Gastrocnemius medialis (tissue), 4 donors: ENCODE data around the gene SNX14. TPM values are rescaled to one million over a fixed set of nuclear protein-coding genes. Genes with fewer than 3 reads are reported as not detected.
"Not testable (repeated sequence)": the region's sequence is repeated elsewhere in the genome, so short reads cannot be mapped to it uniquely, and the experiment has no call there.

ENCODE experiments used
- ATAC-seq, 2 donors: fragments of 150-250 bp; one replicate each; pipeline ENCODE4 v1.9.1; 2016
- DNase-seq, 2 donors: peaks; one replicate each; pipeline ENCODE4 v3.0.0-alpha.2; 2019
- H3K27ac ChIP-seq, 4 donors: fragments of 200-600 bp; sonication (generic); 1 replicate in 1 of 4; 2 replicates in 3 of 4; pipeline ENCODE4 v1.5.1; 2016 to 2018; ENCODE audit warnings: mild to moderate bottlenecking in 2 of 4, moderate library complexity in 1 of 4
- H3K27me3 ChIP-seq, 3 donors: fragments of 200-600 bp; sonication (generic) in 2 of 3; 1 replicate in 1 of 3; 2 replicates in 2 of 3; pipeline versions ENCODE4 v1.5.1 to v1.6.0; 2016 to 2019; ENCODE audit warnings: mild to moderate bottlenecking in 1 of 3, moderate library complexity in 1 of 3
- H3K36me3 ChIP-seq, 2 donors: fragments of 200-600 bp; sonication (generic) in 1 of 2; one replicate each; pipeline ENCODE4 v1.5.1; 2017 to 2018
- H3K4me1 ChIP-seq, 2 donors: fragments of 200-600 bp; sonication (generic) in 1 of 2; one replicate each; pipeline ENCODE4 v1.5.1; 2016 to 2017; ENCODE audit warnings: mild to moderate bottlenecking in 2 of 2
- H3K4me3 ChIP-seq, 4 donors: fragments of 200-600 bp; sonication (generic) in 3 of 4; 1 replicate in 1 of 4; 2 replicates in 3 of 4; pipeline ENCODE4 v1.5.1; 2016 to 2019; ENCODE audit warnings: mild to moderate bottlenecking in 2 of 4
- H3K9me3 ChIP-seq, 3 donors: fragments of 200-600 bp; sonication (generic) in 2 of 3; 1 replicate in 1 of 3; 2 replicates in 2 of 3; pipeline ENCODE4 v1.5.1; 2016 to 2019
- POLR2A ChIP-seq, 2 donors: fragments of 450-650 bp; IDR thresholded peaks; one replicate each; pipeline ENCODE4 v1.6.1; 2017; ENCODE audit warnings: antibody characterized with exemption in 2 of 2, mild to moderate bottlenecking in 2 of 2, moderate library complexity in 2 of 2
- in situ Hi-C, 4 donors: fragments of 200-750 bp; cut with MboI; loops; one replicate each; pipeline versions ENCODE4 v1.15.0 to v1.8.0; 2017; ENCODE audit warnings: low sequenced_read_pairs in 4 of 4
- intact Hi-C: fragments of 100-400 bp; cut with DNase I; formaldehyde crosslinking; loops from one replicate; pipeline ENCODE4 v1.15.1; 2023; ENCODE audit warnings: low total_unique reads
- total RNA-seq, 4 donors: library from RNA; depleted of rRNA; stranded (reverse); fragments of >200 nt; gene quantifications; one replicate each; pipeline versions ENCODE4 v1.1.0 to v1.2.3, GENCODE V29; 2016
- TF ChIP-seq, protein P1 (sequence below), 5 experiments: fragments of 450-650 bp in 3 of 5; fragments of 200-600 bp in 2 of 5; sonication (generic) in 2 of 5; IDR thresholded peaks in 4 of 5; conservative IDR thresholded peaks in 1 of 5; 1 replicate in 4 of 5; 2 replicates in 1 of 5; pipeline ENCODE4 v1.5.1; 2016 to 2019; ENCODE audit warnings: antibody characterized with exemption in 5 of 5, mild to moderate bottlenecking in 3 of 5, moderate library complexity in 3 of 5

Gene SNX14
- total RNA-seq, 4 donors from 2014 or later: 16.0 to 38.5 (median 24.7) TPM

- no peak for TF ChIP-seq POLR2A (IDR thresholded peaks at IDR 0.05)
- TF ChIP-seq, protein P1, sequence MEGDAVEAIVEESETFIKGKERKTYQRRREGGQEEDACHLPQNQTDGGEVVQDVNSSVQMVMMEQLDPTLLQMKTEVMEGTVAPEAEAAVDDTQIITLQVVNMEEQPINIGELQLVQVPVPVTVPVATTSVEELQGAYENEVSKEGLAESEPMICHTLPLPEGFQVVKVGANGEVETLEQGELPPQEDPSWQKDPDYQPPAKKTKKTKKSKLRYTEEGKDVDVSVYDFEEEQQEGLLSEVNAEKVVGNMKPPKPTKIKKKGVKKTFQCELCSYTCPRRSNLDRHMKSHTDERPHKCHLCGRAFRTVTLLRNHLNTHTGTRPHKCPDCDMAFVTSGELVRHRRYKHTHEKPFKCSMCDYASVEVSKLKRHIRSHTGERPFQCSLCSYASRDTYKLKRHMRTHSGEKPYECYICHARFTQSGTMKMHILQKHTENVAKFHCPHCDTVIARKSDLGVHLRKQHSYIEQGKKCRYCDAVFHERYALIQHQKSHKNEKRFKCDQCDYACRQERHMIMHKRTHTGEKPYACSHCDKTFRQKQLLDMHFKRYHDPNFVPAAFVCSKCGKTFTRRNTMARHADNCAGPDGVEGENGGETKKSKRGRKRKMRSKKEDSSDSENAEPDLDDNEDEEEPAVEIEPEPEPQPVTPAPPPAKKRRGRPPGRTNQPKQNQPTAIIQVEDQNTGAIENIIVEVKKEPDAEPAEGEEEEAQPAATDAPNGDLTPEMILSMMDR (IDR thresholded peaks at IDR 0.05 in 4 of 5, conservative IDR thresholded peaks at IDR 0.05 in 1 of 5): no peak
- intact Hi-C loops (no loop called here), in situ Hi-C loops (no loop called here)
- Histone ChIP-seq H3K36me3 (peaks cover 0 to 17% of the 10 kb centered on the region in 2 donors), H3K4me3 (no peak overlapping the region), H3K9me3 (no peaks in the 10 kb centered on the region), H3K4me1 (peaks cover 48 to 52% of the 10 kb centered on the region in 2 donors), H3K27ac (no peak overlapping the region), H3K27me3 (no peaks in the 10 kb centered on the region)
- DNase-seq (no peak), ATAC-seq (peak in 1 of 2 donors; percentile 35)
These were observed 18.6 kb downstream of the SNX14 start for GRCh38 chr6:85574932-85575598.

GRCh38 chr6:85569323-85569722, 24.3 kb downstream of the SNX14 start:
- H3K9me3 ChIP-seq: no peaks in the 10 kb centered on the region
- H3K4me3 ChIP-seq: no peak overlapping the region
- ATAC-seq (no peak), DNase-seq (no peak)
- in situ Hi-C loops (no loop called here), intact Hi-C loops (no loop called here)
- no peaks in the 10 kb centered on the region for H3K4me1 ChIP-seq
- H3K36me3 ChIP-seq: peaks cover 0 to 43% of the 10 kb centered on the region in 2 donors
- H3K27me3 ChIP-seq: no peaks in the 10 kb centered on the region
- TF ChIP-seq, protein P1 (IDR thresholded peaks at IDR 0.05 in 4 of 5, conservative IDR thresholded peaks at IDR 0.05 in 1 of 5): no peak
- TF ChIP-seq POLR2A (IDR thresholded peaks at IDR 0.05): no peak
- no peak overlapping the region for H3K27ac ChIP-seq

- TF ChIP-seq, protein P1 (IDR thresholded peaks at IDR 0.05 in 4 of 5, conservative IDR thresholded peaks at IDR 0.05 in 1 of 5): no peak
- no peak for TF ChIP-seq POLR2A (IDR thresholded peaks at IDR 0.05)
These were observed 25.2 kb downstream of the SNX14 start for GRCh38 chr6:85568411-85568810.

GRCh38 chr6:85565736-85566135, 27.9 kb downstream of the SNX14 start:
- Histone ChIP-seq H3K9me3 (no peaks in the 10 kb centered on the region), H3K27me3 (no peaks in the 10 kb centered on the region), H3K36me3 (peaks cover 0 to 48% of the 10 kb centered on the region in 2 donors), H3K27ac (no peak overlapping the region), H3K4me3 (no peak overlapping the region), H3K4me1 (no peaks in the 10 kb centered on the region)
- TF ChIP-seq, protein P1 (IDR thresholded peaks at IDR 0.05 in 4 of 5, conservative IDR thresholded peaks at IDR 0.05 in 1 of 5): no peak
- TF ChIP-seq POLR2A (IDR thresholded peaks at IDR 0.05): no peak
- DNase-seq (no peak), ATAC-seq (no peak)
- in situ Hi-C loops: no loop called here
- intact Hi-C loops: no loop called here

More at GRCh38 chr6:85568411-85568810, 25.2 kb downstream of the SNX14 start:
- Histone ChIP-seq H3K4me3 (no peak overlapping the region), H3K27ac (no peak overlapping the region), H3K9me3 (no peaks in the 10 kb centered on the region), H3K27me3 (no peaks in the 10 kb centered on the region), H3K36me3 (peaks cover 0 to 49% of the 10 kb centered on the region in 2 donors), H3K4me1 (no peaks in the 10 kb centered on the region)
- intact Hi-C loops (no loop called here), in situ Hi-C loops (no loop called here)
- no peak for ATAC-seq
- no peak for DNase-seq

DNA sequence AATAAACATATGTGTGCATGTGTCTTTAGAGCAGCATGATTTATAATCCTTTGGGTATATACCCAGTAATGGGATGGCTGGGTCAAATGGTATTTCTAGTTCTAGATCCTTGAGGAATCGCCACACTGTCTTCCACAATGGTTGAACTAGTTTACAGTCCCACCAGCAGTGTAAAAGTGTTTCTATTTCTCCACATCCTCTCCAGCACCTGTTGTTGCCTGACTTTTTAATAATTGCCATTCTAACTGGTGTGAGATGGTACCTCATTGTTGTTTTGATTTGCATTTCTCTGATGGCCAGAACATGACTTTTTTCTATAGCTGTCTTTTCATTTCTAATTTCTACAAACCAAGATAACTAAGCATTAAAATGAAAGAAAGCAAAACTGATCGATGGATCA, 29.4 kb downstream of the SNX14 start:
- in situ Hi-C loops, H3K27ac ChIP-seq, H3K4me3 ChIP-seq, intact Hi-C loops, H3K27me3 ChIP-seq, ATAC-seq, H3K4me1 ChIP-seq, H3K9me3 ChIP-seq, DNase-seq: not testable (repeated sequence)
- H3K36me3 ChIP-seq: peaks cover 0 to 42% of the 10 kb centered on the region in 2 donors
